ENCODE data around the gene KRTAP22-1.

The KRTAP22-1 gene

DNA sequence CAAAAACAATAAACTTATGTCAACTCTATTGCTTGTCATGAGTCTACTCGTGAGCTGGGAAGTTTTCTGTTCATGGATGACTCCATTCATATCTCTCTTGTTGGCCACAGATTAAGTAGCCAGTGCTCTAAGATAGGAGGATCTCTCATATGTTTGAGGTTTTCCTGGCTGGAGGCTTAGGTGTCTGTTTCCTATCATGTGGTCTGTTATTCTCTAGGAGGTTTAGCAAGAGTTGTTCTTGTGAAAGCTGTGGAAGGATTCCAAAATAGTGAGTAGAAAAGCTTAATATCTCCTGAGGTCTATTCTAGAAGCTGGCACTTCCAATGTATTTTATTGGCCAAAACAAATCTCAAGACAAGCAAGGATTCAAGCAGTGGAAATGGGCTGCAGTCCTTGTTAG, 28.3 kb downstream of the KRTAP22-1 start:
- DNase-seq (ENCODE audit: low read depth), result no peak
- in situ Hi-C loops (cut with HindIII; ENCODE audit: low sequenced_read_pairs), result no loop called here
- TF ChIP-seq, protein P1, sequence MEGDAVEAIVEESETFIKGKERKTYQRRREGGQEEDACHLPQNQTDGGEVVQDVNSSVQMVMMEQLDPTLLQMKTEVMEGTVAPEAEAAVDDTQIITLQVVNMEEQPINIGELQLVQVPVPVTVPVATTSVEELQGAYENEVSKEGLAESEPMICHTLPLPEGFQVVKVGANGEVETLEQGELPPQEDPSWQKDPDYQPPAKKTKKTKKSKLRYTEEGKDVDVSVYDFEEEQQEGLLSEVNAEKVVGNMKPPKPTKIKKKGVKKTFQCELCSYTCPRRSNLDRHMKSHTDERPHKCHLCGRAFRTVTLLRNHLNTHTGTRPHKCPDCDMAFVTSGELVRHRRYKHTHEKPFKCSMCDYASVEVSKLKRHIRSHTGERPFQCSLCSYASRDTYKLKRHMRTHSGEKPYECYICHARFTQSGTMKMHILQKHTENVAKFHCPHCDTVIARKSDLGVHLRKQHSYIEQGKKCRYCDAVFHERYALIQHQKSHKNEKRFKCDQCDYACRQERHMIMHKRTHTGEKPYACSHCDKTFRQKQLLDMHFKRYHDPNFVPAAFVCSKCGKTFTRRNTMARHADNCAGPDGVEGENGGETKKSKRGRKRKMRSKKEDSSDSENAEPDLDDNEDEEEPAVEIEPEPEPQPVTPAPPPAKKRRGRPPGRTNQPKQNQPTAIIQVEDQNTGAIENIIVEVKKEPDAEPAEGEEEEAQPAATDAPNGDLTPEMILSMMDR (IDR thresholded peaks at IDR 0.05; ENCODE audit: low read depth, low read length, missing control alignments), result no peak

DNA sequence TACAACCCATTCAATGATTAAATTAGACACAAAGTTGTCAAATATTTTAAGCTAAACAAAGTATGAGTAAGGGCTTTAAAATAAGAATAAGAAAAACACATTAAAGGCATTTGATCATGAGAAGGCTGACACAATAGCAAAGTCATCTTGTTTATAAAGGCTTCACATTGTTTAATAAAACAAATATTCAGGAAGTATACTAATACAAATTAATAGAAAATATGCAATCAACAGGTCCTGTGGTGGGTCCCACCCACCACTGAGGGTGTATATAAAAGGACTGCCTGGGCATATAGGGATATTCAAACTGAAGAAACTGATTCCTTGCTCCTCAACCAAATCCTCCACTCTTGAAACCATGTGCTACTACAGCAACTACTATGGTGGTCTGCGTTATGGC, 34.0 kb downstream of the KRTAP22-1 start, which contains the start of gene KRTAP20-2:
Gene KRTAP20-2, plus strand, starts transcription at position 301 of the 400 bp plus-strand sequence. Its CDS starts 58 bp downstream, at position 359.
- in situ Hi-C loops (cut with HindIII; ENCODE audit: low sequenced_read_pairs), result no loop called here
- DNase-seq (ENCODE audit: low read depth), result no peak
- no peak within 1 kb of the TSS for H3K4me3 ChIP-seq (ENCODE audit: low read depth, low read length)
- TF ChIP-seq, protein P1 (IDR thresholded peaks at IDR 0.05; ENCODE audit: low read depth, low read length, missing control alignments), result no peak

More for the DNA sequence above, 28.3 kb downstream of the KRTAP22-1 start:
- no peak overlapping the region for H3K4me3 ChIP-seq (ENCODE audit: low read depth, low read length)

DNA sequence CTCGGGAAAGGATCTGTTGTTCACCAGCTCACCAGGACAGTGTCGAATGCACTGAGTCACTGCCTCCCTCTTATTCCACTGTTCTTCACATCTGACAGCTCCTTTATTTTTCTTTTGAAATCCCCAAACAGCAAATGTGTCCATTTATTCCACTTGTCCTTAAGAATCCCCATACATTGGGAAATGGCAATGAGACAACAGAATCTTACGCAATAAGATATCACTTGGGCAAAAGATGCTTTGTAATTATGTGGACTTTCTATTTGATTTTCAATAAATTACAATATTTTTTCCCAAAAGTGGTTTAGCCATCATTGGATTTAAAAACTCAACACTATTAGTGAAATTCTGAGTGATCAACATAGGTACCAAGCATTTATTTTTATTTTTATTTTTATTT, 37.8 kb downstream of the KRTAP22-1 start:
- DNase-seq (ENCODE audit: low read depth), result no peak
- TF ChIP-seq, protein P1 (IDR thresholded peaks at IDR 0.05; ENCODE audit: low read depth, low read length, missing control alignments), result no peak
- no peak overlapping the region for H3K4me3 ChIP-seq (ENCODE audit: low read depth, low read length)
- in situ Hi-C loops (cut with HindIII; ENCODE audit: low sequenced_read_pairs), result no loop called here

DNA sequence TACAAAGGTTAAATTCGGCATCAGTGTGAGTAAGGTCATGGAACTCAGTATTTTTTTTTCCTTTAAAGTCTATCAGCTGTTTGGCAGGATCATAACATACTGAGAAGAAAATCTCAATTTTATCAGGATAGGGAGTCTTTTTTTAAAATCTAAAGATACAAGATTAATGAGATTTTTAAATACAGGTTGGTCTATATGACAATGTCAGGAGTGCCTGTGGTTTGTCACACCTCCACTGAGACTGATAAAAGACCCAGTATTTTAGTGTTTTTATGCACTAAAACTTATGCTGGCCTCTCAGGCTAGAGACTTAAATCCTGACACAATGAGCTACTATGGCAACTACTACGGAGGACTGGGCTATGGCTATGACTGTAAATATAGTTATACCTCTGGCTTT, 41.7 kb downstream of the KRTAP22-1 start, which contains the start of gene KRTAP20-3:
Gene KRTAP20-3, plus strand, starts transcription at position 301 of the 400 bp plus-strand sequence.
- no peak for DNase-seq (ENCODE audit: low read depth)
- TF ChIP-seq, protein P1 (IDR thresholded peaks at IDR 0.05; ENCODE audit: low read depth, low read length, missing control alignments), result no peak
- in situ Hi-C loops (cut with HindIII; ENCODE audit: low sequenced_read_pairs), result no loop called here
- H3K4me3 ChIP-seq (ENCODE audit: low read depth, low read length), result no peak within 1 kb of the TSS

DNA sequence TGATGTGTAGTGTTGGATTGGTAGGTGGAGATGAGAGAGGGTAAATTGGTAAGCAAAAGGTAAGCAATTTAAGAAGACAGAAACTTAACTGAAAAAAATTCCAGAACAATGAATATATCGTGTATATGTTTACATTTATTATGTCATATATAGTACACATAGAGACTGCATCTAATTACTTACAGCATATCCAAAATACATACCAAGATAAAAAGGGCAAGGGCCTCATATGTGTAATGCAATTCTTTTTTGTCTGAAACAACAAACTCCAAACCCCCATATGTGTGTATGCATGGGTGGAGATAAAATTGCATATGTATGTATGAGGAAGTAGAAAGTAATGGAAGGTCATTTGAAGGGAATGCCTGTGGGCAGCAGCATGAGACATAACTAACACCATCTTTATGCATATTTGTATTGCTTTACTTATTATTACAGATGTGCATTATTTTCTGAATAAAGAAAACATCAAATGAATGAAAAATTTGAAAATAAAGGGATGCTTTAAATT, 46.1 kb downstream of the KRTAP22-1 start:
- TF ChIP-seq, protein P1 (IDR thresholded peaks at IDR 0.05; ENCODE audit: low read depth, low read length, missing control alignments), result no peak
- in situ Hi-C loops (cut with HindIII; ENCODE audit: low sequenced_read_pairs), result no loop called here
- no peak overlapping the region for H3K4me3 ChIP-seq (ENCODE audit: low read depth, low read length)
- no peak for DNase-seq (ENCODE audit: low read depth)
